Neural cell (in vitro differentiated cells): ENCODE results near the gene APOBEC3G. TPM values are rescaled to one million over a fixed set of nuclear protein-coding genes. Genes with fewer than 3 reads are reported as not detected.
"Not testable (repeated sequence)": the region's sequence is repeated elsewhere in the genome, so short reads cannot be mapped to it uniquely, and the experiment has no call there.

Experiments
- H2AFZ ChIP-seq: fragments of 200-600, 300-800 bp; sonication (generic), shearing (Covaris generic); 2 replicates; pipeline ENCODE4 v1.6.0; 2014; ENCODE audit warnings: low read depth, mild to moderate bottlenecking, antibody characterized with exemption, low read length, moderate library complexity
- H3F3A ChIP-seq: fragments of 200-600 bp; shearing (Covaris generic); 2 replicates; pipeline ENCODE4 v1.6.1; 2016; ENCODE audit warnings: mild to moderate bottlenecking, moderate library complexity, mixed read lengths, antibody characterized with exemption, low read length; ENCODE audit not compliant: insufficient read depth, poor library complexity, severe bottlenecking
- H3K27ac ChIP-seq: fragments of 200-600, 300-800 bp; sonication (generic), shearing (Covaris generic); 2 replicates; pipeline ENCODE4 v1.5.1; 2014; ENCODE audit warnings: mild to moderate bottlenecking, low read length, moderate library complexity
- H3K27me3 ChIP-seq: fragments of 300-800, 200-600 bp; sonication (generic), shearing (Covaris generic); 2 replicates; pipeline ENCODE4 v1.6.0; 2014; ENCODE audit warnings: mild to moderate bottlenecking, low read depth, low read length, moderate library complexity; ENCODE audit not compliant: insufficient read depth
- H3K36me3 ChIP-seq: fragments of 300-800, 200-600 bp; sonication (generic), shearing (Covaris generic); 2 replicates; pipeline ENCODE4 v1.5.1; 2014; ENCODE audit warnings: mild to moderate bottlenecking, antibody characterized with exemption, low read length, moderate library complexity; ENCODE audit not compliant: insufficient read depth
- H3K4me2 ChIP-seq: fragments of 300-800, 200-600 bp; sonication (generic), shearing (Covaris generic); 2 replicates; pipeline ENCODE4 v1.6.0; 2014; ENCODE audit warnings: mild to moderate bottlenecking, low read length
- H3K4me3 ChIP-seq: fragments of 300-800, 200-600 bp; sonication (generic), shearing (Covaris generic); 2 replicates; pipeline ENCODE4 v1.5.1; 2014; ENCODE audit warnings: mild to moderate bottlenecking, low read length, moderate library complexity
- H3K79me2 ChIP-seq: fragments of 200-600 bp; shearing (Covaris generic); replicated peaks from 2 replicates; pipeline ENCODE4 v1.6.0; 2014; ENCODE audit warnings: mild to moderate bottlenecking, low read length, moderate library complexity; ENCODE audit not compliant: insufficient read depth
- H3K9ac ChIP-seq: fragments of 300-800, 200-600 bp; sonication (generic), shearing (Covaris generic); 2 replicates; pipeline ENCODE4 v1.6.1; 2016; ENCODE audit warnings: mild to moderate bottlenecking, low read length, mixed read lengths
- H3K9me2 ChIP-seq: fragments of 200-600 bp; shearing (Covaris generic); 2 replicates; pipeline ENCODE4 v1.6.1; 2016; ENCODE audit warnings: mild to moderate bottlenecking, low read length, mixed read lengths; ENCODE audit not compliant: insufficient read depth
- H3K9me3 ChIP-seq: fragments of 200-600, 300-800 bp; sonication (generic), shearing (Covaris generic); 2 replicates; pipeline ENCODE4 v1.6.1; 2016; ENCODE audit warnings: mild to moderate bottlenecking, mixed run types, low read length, moderate library complexity, mixed read lengths
- H4K20me1 ChIP-seq: fragments of 200-600 bp; shearing (Covaris generic); 2 replicates; pipeline ENCODE4 v1.6.1; 2016; ENCODE audit warnings: mild to moderate bottlenecking, mixed run types; ENCODE audit not compliant: insufficient read depth
- CTCF ChIP-seq: fragments of 450-650 bp; IDR thresholded peaks from 2 replicates; pipeline ENCODE4 v1.5.1; 2014; ENCODE audit warnings: antibody characterized with exemption, mild to moderate bottlenecking, moderate library complexity; ENCODE audit not compliant: poor library complexity, severe bottlenecking
- EP300 ChIP-seq: fragments of 450-650 bp; conservative IDR thresholded peaks from 2 replicates; pipeline ENCODE4 v1.6.1; 2014; ENCODE audit warnings: antibody characterized with exemption, mild to moderate bottlenecking, moderate library complexity; ENCODE audit not compliant: poor library complexity, severe bottlenecking
- EZH2 ChIP-seq: fragments of 200-600, 300-800 bp; shearing (Covaris generic), sonication (generic); IDR thresholded peaks from 2 replicates; pipeline ENCODE4 v1.6.1; 2014; ENCODE audit warnings: antibody characterized with exemption, low read length, borderline replicate concordance, mild to moderate bottlenecking; ENCODE audit not compliant: insufficient read depth, poor library complexity, severe bottlenecking
- MXI1 ChIP-seq: fragments of 450-650 bp; conservative IDR thresholded peaks from 2 replicates; pipeline ENCODE4 v1.6.1; 2014; ENCODE audit warnings: antibody characterized with exemption, mild to moderate bottlenecking; ENCODE audit not compliant: poor library complexity, severe bottlenecking
- POLR2AphosphoS5 ChIP-seq: IDR thresholded peaks from 2 replicates; pipeline ENCODE4 v1.6.1; 2012
- RAD21 ChIP-seq: fragments of 450-650 bp; conservative IDR thresholded peaks from 2 replicates; pipeline ENCODE4 v1.6.1; 2014; ENCODE audit warnings: antibody characterized with exemption, mild to moderate bottlenecking, moderate library complexity
- REST ChIP-seq: IDR thresholded peaks from 2 replicates; pipeline ENCODE4 v1.6.1; 2012; ENCODE audit warnings: borderline replicate concordance
- SMC3 ChIP-seq: fragments of 450-650 bp; conservative IDR thresholded peaks from 2 replicates; pipeline ENCODE4 v1.6.1; 2014; ENCODE audit warnings: antibody characterized with exemption, mild to moderate bottlenecking, moderate library complexity; ENCODE audit not compliant: poor library complexity
- TAF1 ChIP-seq: IDR thresholded peaks from 2 replicates; pipeline ENCODE4 v1.6.1; 2012; ENCODE audit warnings: low read depth
- polyA plus RNA-seq: library from polyadenylated mRNA; depleted of rRNA; stranded (reverse); fragments of >200 nt; gene quantifications from 2 replicates; pipeline ENCODE4 v1.2.3, GENCODE V29; 2014

APOBEC3G gene
- polyA plus RNA-seq, 1 donor from 2014 or later, result not detected

GRCh38 chr22:39073981-39074380 lies 3.1 kb upstream of the APOBEC3G start:
- Histone ChIP-seq H3K27ac (no peak overlapping the region), H3K4me2 (no peak overlapping the region), H2AFZ (no peak overlapping the region), H3K9me2 (no peaks in the 10 kb centered on the region), H3K9ac (no peak overlapping the region), H3K4me3 (no peak overlapping the region), H3F3A (no peaks in the 10 kb centered on the region), H3K79me2 (no peaks in the 10 kb centered on the region), H3K36me3 (no peaks in the 10 kb centered on the region), H3K9me3 (no peaks in the 10 kb centered on the region), H4K20me1 (no peaks in the 10 kb centered on the region), H3K27me3 (no peaks in the 10 kb centered on the region)
- TF ChIP-seq TAF1, result no peak
- TF ChIP-seq RAD21, result no peak
- TF ChIP-seq POLR2AphosphoS5, result no peak
- TF ChIP-seq EZH2, result no peak
- no peak for TF ChIP-seq EP300

- H3K27me3 ChIP-seq, H3K27ac ChIP-seq, H3F3A ChIP-seq, H4K20me1 ChIP-seq, H3K4me3 ChIP-seq, H2AFZ ChIP-seq, H3K9me2 ChIP-seq, H3K79me2 ChIP-seq, H3K36me3 ChIP-seq, H3K9ac ChIP-seq, H3K9me3 ChIP-seq, H3K4me2 ChIP-seq: not testable (repeated sequence)
These were observed 685 bp upstream of the APOBEC3G start for GRCh38 chr22:39076155-39077025.

GRCh38 chr22:39077912-39078311 lies 837 bp downstream of the APOBEC3G start:
- not testable (repeated sequence) for H3K27ac ChIP-seq, H3K79me2 ChIP-seq, H3K36me3 ChIP-seq

GRCh38 chr22:39078329-39078728 lies 1.3 kb downstream of the APOBEC3G start:
- Histone ChIP-seq H3K36me3 (no peaks in the 10 kb centered on the region), H4K20me1 (no peaks in the 10 kb centered on the region), H3K9me2 (no peaks in the 10 kb centered on the region), H2AFZ (no peak overlapping the region), H3F3A (no peaks in the 10 kb centered on the region), H3K4me3 (no peak overlapping the region), H3K27me3 (no peaks in the 10 kb centered on the region), H3K9ac (no peak overlapping the region), H3K9me3 (no peaks in the 10 kb centered on the region), H3K4me2 (no peak overlapping the region), H3K27ac (no peak overlapping the region), H3K79me2 (no peaks in the 10 kb centered on the region)
- no peak for TF ChIP-seq MXI1
- no peak for TF ChIP-seq SMC3
- TF ChIP-seq EZH2, result no peak
- TF ChIP-seq RAD21, result no peak
- no peak for TF ChIP-seq CTCF
- no peak for TF ChIP-seq TAF1
- no peak for TF ChIP-seq POLR2AphosphoS5
- no peak for TF ChIP-seq REST
- TF ChIP-seq EP300, result no peak

More at GRCh38 chr22:39077912-39078311, 837 bp downstream of the APOBEC3G start:
- not testable (repeated sequence) for H3F3A ChIP-seq, H3K9ac ChIP-seq, H4K20me1 ChIP-seq, H2AFZ ChIP-seq, H3K4me3 ChIP-seq, H3K4me2 ChIP-seq, H3K9me2 ChIP-seq, H3K27me3 ChIP-seq, H3K9me3 ChIP-seq
